Activated CD4-positive, alpha-beta T cell treated with anti-CD3 and anti-CD28 coated beads for 36 hours (primary cell): ENCODE measurements around the gene SLFN13. TPM values are rescaled to one million over a fixed set of nuclear protein-coding genes. Genes with fewer than 3 reads are reported as not detected.
"Not testable (repeated sequence)": the region's sequence is repeated elsewhere in the genome, so short reads cannot be mapped to it uniquely, and the experiment has no call there.

Source experiments
- ATAC-seq: fragments of 200-7000 bp; cut with Tn5 transposase; one replicate; pipeline ENCODE4 v1.10.0; 2021; ENCODE audit warnings: mild to moderate bottlenecking, moderate library complexity
- CTCF ChIA-PET: fragments of 350-600 bp; sonication (Branson Sonifier 250); formaldehyde crosslinking; loops from one replicate; lab custom pipeline; 2021; ENCODE audit warnings: antibody characterized with exemption; lab: Charles Lee
- POLR2A ChIA-PET: fragments of 350-600 bp; sonication (Branson Sonifier 250); formaldehyde crosslinking; loops from one replicate; lab custom pipeline; 2021; ENCODE audit warnings: antibody characterized with exemption, inconsistent platforms; lab: Charles Lee
- DNase-seq: peaks from one replicate; pipeline ENCODE4 v3.0.0-alpha.2; 2020
- H3K27ac Mint-ChIP-seq: one replicate; pipeline ENCODE4 v1.8.0; 2021; ENCODE audit warnings: mixed read lengths
- H3K27me3 Mint-ChIP-seq: one replicate; pipeline ENCODE4 v1.8.0; 2021; ENCODE audit warnings: mixed read lengths
- H3K36me3 Mint-ChIP-seq: one replicate; pipeline ENCODE4 v1.8.0; 2021; ENCODE audit warnings: low read depth, mixed read lengths
- H3K4me1 Mint-ChIP-seq: one replicate; pipeline ENCODE4 v1.8.0; 2021; ENCODE audit warnings: mixed read lengths
- H3K4me3 Mint-ChIP-seq: one replicate; pipeline ENCODE4 v1.8.0; 2021; ENCODE audit warnings: mild to moderate bottlenecking, moderate library complexity, mixed read lengths
- H3K9me3 Mint-ChIP-seq: one replicate; pipeline ENCODE4 v1.8.0; 2021; ENCODE audit warnings: low read depth, mixed read lengths
- intact Hi-C, 2 experiments: fragments of 100-400 bp; cut with DNase I in 1 of 2; cut with micrococcal nuclease in 1 of 2; formaldehyde crosslinking; loops; one replicate each; pipeline versions ENCODE4 v1.14.2 to v1.15.1; 2022 to 2024; cut with DNase I, micrococcal nuclease
- total RNA-seq, 2 experiments: library from RNA; stranded (reverse); gene quantifications; one replicate each; pipeline ENCODE4 v1.2.3, GENCODE V29; 2021

The SLFN13 gene
- total RNA-seq, 2 experiments from 2014 or later, result 18.6 to 22.5 TPM

GRCh38 chr17:35433075-35433894 is 15.3 kb downstream of the SLFN13 start:
- H3K36me3 Mint-ChIP-seq, result no peaks in the 10 kb centered on the region
- peaks cover 35% of the 10 kb centered on the region for H3K4me1 Mint-ChIP-seq
- POLR2A ChIA-PET, result interaction anchor here (0.6 to 1.7 kb wide), 5 partner anchors 55 to 292 kb away, joined by 3 to 7 read pairs (median 4); partner anchors contain the start of gene SLFN11
- peak overlapping the region; percentile 90 for H3K4me3 Mint-ChIP-seq
- no peaks in the 10 kb centered on the region for H3K27me3 Mint-ChIP-seq
- CTCF ChIA-PET, result interaction anchor here (0.8 to 1.9 kb wide), 4 partner anchors 22 to 196 kb away, joined by 3 to 6 read pairs (median 4); no protein-coding TSS in a partner anchor
- peak overlapping the region; percentile 98 for H3K27ac Mint-ChIP-seq
- peak; percentile 93 for ATAC-seq
- intact Hi-C loops, result loop anchor here in 1 of 2 experiments (1.0 to 10.0 kb wide), 7 partner anchors 15 to 372 kb away; partner anchors contain the start of genes NLE1, SLFN11, SLFN12L and SLFN13
- DNase-seq, result peak; percentile 84
- H3K9me3 Mint-ChIP-seq, result no peaks in the 10 kb centered on the region

GRCh38 chr17:35432176-35433074 is 16.1 kb downstream of the SLFN13 start, which contains the start of gene SLFN12:
Gene SLFN12, minus strand, starts transcription at chr17:35432500. Its CDS starts 9,472 bp downstream, at chr17:35423028.
- ChIA-PET POLR2A (interaction anchor here (1.7 kb wide), 1 partner anchor 59 kb away, joined by 7 read pairs; the partner anchor contains the start of gene SLFN11), CTCF (interaction anchor here (0.8 to 1.9 kb wide), 4 partner anchors 23 to 195 kb away, joined by 3 to 6 read pairs (median 4); no protein-coding TSS in a partner anchor)
- Mint-ChIP-seq H3K27ac (peak within 1 kb of the TSS; percentile 98), H3K27me3 (no peaks in the 10 kb centered on the region), H3K4me1 (peaks cover 40% of the 10 kb centered on the region), H3K4me3 (peak within 1 kb of the TSS; percentile 90), H3K9me3 (no peaks in the 10 kb centered on the region), H3K36me3 (peaks cover 2% of the 10 kb centered on the region)
- ATAC-seq (peak; percentile 83), DNase-seq (peak; percentile 63)
- intact Hi-C loops, result loop anchor here in 1 of 2 experiments (1.0 to 10.0 kb wide), 7 partner anchors 16 to 372 kb away; partner anchors contain the start of genes NLE1, SLFN11, SLFN12L and SLFN13

- H3K27ac Mint-ChIP-seq, result no peak overlapping the region
- ATAC-seq (no peak), DNase-seq (no peak)
- ChIA-PET POLR2A (interaction anchor here (0.5 kb wide), 1 partner anchor 9 kb away, joined by 8 read pairs; no protein-coding TSS in a partner anchor), CTCF (interaction anchor here (0.5 to 0.6 kb wide), 2 partner anchors 172 to 1047 kb away, joined by 3 to 4 read pairs; no protein-coding TSS in a partner anchor)
- no peaks in the 10 kb centered on the region for H3K27me3 Mint-ChIP-seq
- H3K4me3 Mint-ChIP-seq, result no peak overlapping the region
- H3K4me1 Mint-ChIP-seq, result peaks cover 40% of the 10 kb centered on the region
- intact Hi-C loops, result loop anchor here in 1 of 2 experiments (10.0 kb wide), 1 partner anchor 375 kb away; the partner anchor contains the start of gene TAF15
- H3K36me3 Mint-ChIP-seq, result peaks cover 2% of the 10 kb centered on the region
- H3K9me3 Mint-ChIP-seq, result no peaks in the 10 kb centered on the region
Observed at GRCh38 chr17:35429702-35430101, 18.9 kb downstream of the SLFN13 start.

DNA sequence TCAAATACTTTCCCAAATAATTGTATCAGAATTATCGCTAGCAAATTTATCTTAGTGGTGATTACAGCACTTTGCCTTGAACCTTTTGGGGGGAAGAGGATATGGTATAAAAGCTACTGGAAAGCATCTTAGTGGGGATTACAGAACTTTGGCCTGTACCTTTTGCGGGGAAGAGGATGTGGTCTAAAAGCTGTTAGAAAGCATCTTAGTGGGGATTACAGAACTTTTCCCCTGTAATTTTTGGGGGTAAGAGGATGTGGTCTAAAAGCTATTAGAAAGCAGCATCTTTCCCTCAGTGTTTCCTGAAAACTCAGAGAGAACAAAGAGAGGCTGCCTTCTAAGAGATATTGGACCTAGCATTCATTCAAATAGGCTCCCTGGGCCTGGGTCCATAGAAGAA is 20.3 kb downstream of the SLFN13 start:
- DNase-seq (no peak), ATAC-seq (no peak)
- Mint-ChIP-seq H3K9me3 (no peaks in the 10 kb centered on the region), H3K27ac (no peak overlapping the region), H3K36me3 (peaks cover 2% of the 10 kb centered on the region), H3K4me1 (peaks cover 31% of the 10 kb centered on the region), H3K27me3 (no peaks in the 10 kb centered on the region), H3K4me3 (no peak overlapping the region)
- intact Hi-C loops, result no loop called here
- ChIA-PET POLR2A (no interaction called here), CTCF (no interaction called here)

- H3K4me1 Mint-ChIP-seq, result peaks cover 10% of the 10 kb centered on the region
Observed at GRCh38 chr17:35423761-35424160, 24.8 kb downstream of the SLFN13 start.

DNA sequence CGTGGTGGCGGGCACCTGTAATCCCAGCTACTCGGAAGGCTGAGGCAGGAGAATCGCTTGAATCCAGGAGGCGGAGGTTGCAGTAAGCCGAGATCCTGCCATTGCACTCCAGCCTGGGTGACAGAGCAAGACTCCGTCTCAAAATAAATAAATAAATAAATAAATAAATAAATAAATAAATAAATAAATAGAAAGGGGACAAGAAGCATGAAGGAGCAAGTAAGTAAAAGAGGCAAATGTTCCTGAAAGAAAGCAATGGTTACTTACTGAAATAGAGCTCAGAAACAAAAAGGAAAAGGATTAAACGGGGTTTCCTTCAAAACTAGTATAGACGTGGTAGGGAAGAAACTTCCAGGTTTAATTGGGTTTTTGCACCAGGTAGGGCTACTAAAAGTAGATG is 27.5 kb downstream of the SLFN13 start:
- H3K36me3 Mint-ChIP-seq, CTCF ChIA-PET, ATAC-seq, H3K4me1 Mint-ChIP-seq, H3K27ac Mint-ChIP-seq, intact Hi-C loops, H3K27me3 Mint-ChIP-seq, H3K4me3 Mint-ChIP-seq, H3K9me3 Mint-ChIP-seq, DNase-seq: not testable (repeated sequence)
- POLR2A ChIA-PET, result interaction anchor here (0.6 to 0.7 kb wide), 2 partner anchors 9 to 713 kb away, joined by 3 to 8 read pairs; no protein-coding TSS in a partner anchor

More at GRCh38 chr17:35423761-35424160, 24.8 kb downstream of the SLFN13 start:
- intact Hi-C loops, result no loop called here
- H3K27ac Mint-ChIP-seq, result no peak overlapping the region
- ATAC-seq (no peak), DNase-seq (no peak)
- H3K36me3 Mint-ChIP-seq, result peaks cover 7% of the 10 kb centered on the region
- H3K4me3 Mint-ChIP-seq, result no peak overlapping the region
- CTCF ChIA-PET, result interaction anchor here (0.7 kb wide), 1 partner anchor 507 kb away, joined by 3 read pairs; no protein-coding TSS in a partner anchor
- POLR2A ChIA-PET, result no interaction called here
- no peaks in the 10 kb centered on the region for H3K9me3 Mint-ChIP-seq
- no peaks in the 10 kb centered on the region for H3K27me3 Mint-ChIP-seq

DNA sequence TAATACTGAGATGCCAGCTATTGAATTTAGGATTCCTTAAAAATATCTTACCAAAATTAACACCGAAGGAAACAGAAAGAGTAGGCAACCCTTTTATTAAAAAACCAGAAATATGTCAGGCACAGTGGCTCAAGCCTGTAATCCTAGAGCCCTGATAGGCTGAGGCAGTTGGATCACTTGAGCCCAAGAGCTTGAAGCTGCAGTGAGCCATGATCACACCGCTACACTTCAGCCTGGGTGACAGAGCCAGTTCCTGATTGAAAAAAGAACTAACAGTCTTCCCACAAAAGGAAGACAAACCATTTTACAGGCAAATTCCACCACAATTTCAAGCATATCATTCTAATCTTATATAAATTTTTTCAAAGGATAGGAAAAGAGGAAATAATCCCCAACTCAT is 31.9 kb downstream of the SLFN13 start:
- Mint-ChIP-seq H3K27ac (no peak overlapping the region), H3K9me3 (peaks cover 9% of the 10 kb centered on the region), H3K27me3 (no peaks in the 10 kb centered on the region), H3K4me3 (no peak overlapping the region), H3K4me1 (peaks cover 10% of the 10 kb centered on the region), H3K36me3 (peaks cover 17% of the 10 kb centered on the region)
- ChIA-PET POLR2A (no interaction called here), CTCF (no interaction called here)
- ATAC-seq (no peak), DNase-seq (no peak)
- intact Hi-C loops, result no loop called here

GRCh38 chr17:35414707-35415106 is 33.9 kb downstream of the SLFN13 start:
- POLR2A ChIA-PET, ATAC-seq, DNase-seq, intact Hi-C loops, H3K4me3 Mint-ChIP-seq, H3K27ac Mint-ChIP-seq, H3K9me3 Mint-ChIP-seq, H3K27me3 Mint-ChIP-seq, CTCF ChIA-PET: not testable (repeated sequence)
- H3K4me1 Mint-ChIP-seq, result peaks cover 10% of the 10 kb centered on the region
- peaks cover 17% of the 10 kb centered on the region for H3K36me3 Mint-ChIP-seq

GRCh38 chr17:35414247-35414646 is 34.3 kb downstream of the SLFN13 start:
- CTCF ChIA-PET, result no interaction called here
- DNase-seq (no peak), ATAC-seq (no peak)
- Mint-ChIP-seq H3K27me3 (no peaks in the 10 kb centered on the region), H3K4me3 (no peak overlapping the region), H3K4me1 (peaks cover 10% of the 10 kb centered on the region), H3K27ac (no peak overlapping the region), H3K9me3 (peaks cover 9% of the 10 kb centered on the region), H3K36me3 (peaks cover 15% of the 10 kb centered on the region)
- POLR2A ChIA-PET, result no interaction called here
- intact Hi-C loops, result no loop called here

DNA sequence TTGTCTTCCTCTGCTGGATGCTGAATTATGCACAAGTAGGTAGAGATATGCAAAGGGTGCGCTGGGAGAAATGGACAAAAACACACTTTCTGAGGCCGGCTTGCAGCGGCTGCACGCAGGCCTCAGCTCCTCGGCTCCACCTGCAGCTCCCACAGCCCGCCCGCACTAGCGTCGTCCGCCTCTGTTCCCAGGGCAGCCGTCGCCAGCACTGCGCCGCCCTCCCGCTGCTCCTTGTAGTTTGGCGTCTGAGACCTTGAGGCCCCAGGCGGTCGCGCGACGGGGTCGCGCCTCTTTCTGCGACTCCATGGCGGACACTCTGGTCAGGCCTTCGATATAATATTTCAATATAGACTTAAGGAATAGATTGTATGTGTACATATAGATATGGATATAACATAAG is 41.0 kb downstream of the SLFN13 start:
- no peaks in the 10 kb centered on the region for H3K27me3 Mint-ChIP-seq
- no peaks in the 10 kb centered on the region for H3K36me3 Mint-ChIP-seq
- no peak overlapping the region for H3K27ac Mint-ChIP-seq
- H3K4me3 Mint-ChIP-seq, result no peak overlapping the region
- no peaks in the 10 kb centered on the region for H3K9me3 Mint-ChIP-seq
- CTCF ChIA-PET, result no interaction called here
- intact Hi-C loops, result no loop called here
- POLR2A ChIA-PET, result no interaction called here
- DNase-seq, result no peak
- ATAC-seq, result no peak
- peaks cover 4% of the 10 kb centered on the region for H3K4me1 Mint-ChIP-seq

- POLR2A ChIA-PET, result no interaction called here
- Mint-ChIP-seq H3K4me1 (peaks cover 4% of the 10 kb centered on the region), H3K27me3 (no peaks in the 10 kb centered on the region), H3K4me3 (no peak overlapping the region), H3K36me3 (no peaks in the 10 kb centered on the region), H3K27ac (no peak overlapping the region), H3K9me3 (no peaks in the 10 kb centered on the region)
- DNase-seq (no peak), ATAC-seq (no peak)
- CTCF ChIA-PET, result no interaction called here
- intact Hi-C loops, result no loop called here
Observed at GRCh38 chr17:35406568-35406967, 42.0 kb downstream of the SLFN13 start.
